Gastrocnemius medialis (tissue), 4 donors: ENCODE results near the gene DNAH3.

Experiments
- POLR2A ChIP-seq, 2 donors: fragments of 450-650 bp; IDR thresholded peaks; one replicate each; pipeline ENCODE4 v1.6.1; 2017; ENCODE audit warnings: antibody characterized with exemption in 2 of 2, mild to moderate bottlenecking in 2 of 2, moderate library complexity in 2 of 2
- TF ChIP-seq, protein P1 (sequence below), 5 experiments: fragments of 450-650 bp in 3 of 5; fragments of 200-600 bp in 2 of 5; sonication (generic) in 2 of 5; IDR thresholded peaks in 4 of 5; conservative IDR thresholded peaks in 1 of 5; 1 replicate in 4 of 5; 2 replicates in 1 of 5; pipeline ENCODE4 v1.5.1; 2016 to 2019; ENCODE audit warnings: antibody characterized with exemption in 5 of 5, mild to moderate bottlenecking in 3 of 5, moderate library complexity in 3 of 5

DNA sequence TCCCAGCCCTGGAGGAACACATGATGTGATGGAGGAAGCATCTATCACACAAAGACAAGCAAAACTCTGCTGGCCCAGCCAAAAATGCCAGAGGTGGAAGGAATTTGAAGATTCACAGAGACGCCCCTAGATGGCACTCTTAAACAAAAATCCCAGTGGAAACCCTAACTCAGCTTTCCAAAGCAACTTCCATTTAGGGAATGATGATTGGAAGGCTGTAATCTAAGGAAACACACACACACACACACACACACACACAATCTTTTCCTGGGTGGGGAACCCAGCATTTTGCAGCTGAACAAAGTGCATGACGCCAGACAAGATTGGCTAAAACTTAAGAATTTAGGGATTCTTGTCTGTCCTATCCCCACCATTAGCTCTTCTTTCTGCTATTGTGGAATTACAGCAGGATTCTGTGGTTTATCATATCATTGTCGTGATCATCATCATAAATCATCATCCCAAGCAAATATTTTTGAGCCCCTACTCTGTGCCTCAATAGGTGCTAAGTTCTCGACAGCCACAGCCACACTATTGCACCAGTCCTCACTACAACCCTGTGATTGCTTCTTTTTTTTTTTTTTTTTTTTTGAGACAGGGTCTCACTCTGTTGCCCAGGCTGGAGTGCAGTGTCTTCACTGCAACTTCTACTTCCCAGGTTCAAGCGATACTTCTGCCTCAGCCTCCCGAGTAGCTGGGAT, 6.3 kb upstream of the DNAH3 start:
- TF ChIP-seq, protein P1, sequence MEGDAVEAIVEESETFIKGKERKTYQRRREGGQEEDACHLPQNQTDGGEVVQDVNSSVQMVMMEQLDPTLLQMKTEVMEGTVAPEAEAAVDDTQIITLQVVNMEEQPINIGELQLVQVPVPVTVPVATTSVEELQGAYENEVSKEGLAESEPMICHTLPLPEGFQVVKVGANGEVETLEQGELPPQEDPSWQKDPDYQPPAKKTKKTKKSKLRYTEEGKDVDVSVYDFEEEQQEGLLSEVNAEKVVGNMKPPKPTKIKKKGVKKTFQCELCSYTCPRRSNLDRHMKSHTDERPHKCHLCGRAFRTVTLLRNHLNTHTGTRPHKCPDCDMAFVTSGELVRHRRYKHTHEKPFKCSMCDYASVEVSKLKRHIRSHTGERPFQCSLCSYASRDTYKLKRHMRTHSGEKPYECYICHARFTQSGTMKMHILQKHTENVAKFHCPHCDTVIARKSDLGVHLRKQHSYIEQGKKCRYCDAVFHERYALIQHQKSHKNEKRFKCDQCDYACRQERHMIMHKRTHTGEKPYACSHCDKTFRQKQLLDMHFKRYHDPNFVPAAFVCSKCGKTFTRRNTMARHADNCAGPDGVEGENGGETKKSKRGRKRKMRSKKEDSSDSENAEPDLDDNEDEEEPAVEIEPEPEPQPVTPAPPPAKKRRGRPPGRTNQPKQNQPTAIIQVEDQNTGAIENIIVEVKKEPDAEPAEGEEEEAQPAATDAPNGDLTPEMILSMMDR (IDR thresholded peaks at IDR 0.05 in 4 of 5, conservative IDR thresholded peaks at IDR 0.05 in 1 of 5) = peak; percentile 39 to 62 (median 54)
- no peak for TF ChIP-seq POLR2A (IDR thresholded peaks at IDR 0.05)
